Ectodermal cell (in vitro differentiated cells): ENCODE measurements around the gene SEPHS2. TPM values are rescaled to one million over a fixed set of nuclear protein-coding genes. Genes with fewer than 3 reads are reported as not detected.
A peak's percentile ranks its signal among the peaks of the same experiment; 100 is the strongest.

Experiments
- H3K27ac ChIP-seq: 2 replicates; pipeline ENCODE4 v1.7.0; 2013; ENCODE audit warnings: mild to moderate bottlenecking, low read depth, low read length; ENCODE audit not compliant: insufficient read depth, poor library complexity, severe bottlenecking
- H3K27me3 ChIP-seq: 2 replicates; pipeline ENCODE4 v1.7.0; 2013; ENCODE audit warnings: mild to moderate bottlenecking, low read length; ENCODE audit not compliant: insufficient read depth, control insufficient read depth, poor library complexity, severe bottlenecking
- H3K36me3 ChIP-seq: one replicate; pipeline ENCODE4 v1.7.0; 2013; ENCODE audit warnings: low read length; ENCODE audit not compliant: control insufficient read depth, insufficient read depth
- H3K4me1 ChIP-seq: one replicate; pipeline ENCODE4 v1.7.0; 2013; ENCODE audit warnings: low read length; ENCODE audit not compliant: control insufficient read depth, insufficient read depth
- H3K4me3 ChIP-seq: 2 replicates; pipeline ENCODE4 v1.7.0; 2013; ENCODE audit warnings: low read depth, low read length, control low read depth; ENCODE audit not compliant: insufficient read depth
- H3K9me3 ChIP-seq: 2 replicates; pipeline ENCODE4 v1.7.0; 2013; ENCODE audit warnings: mild to moderate bottlenecking, low read length, moderate library complexity; ENCODE audit not compliant: control insufficient read depth
- WGBS, 2 experiments: methylation state at CpG; one replicate each; pipeline ENCODE4 v1.1.7; 2013; ENCODE audit warnings: missing lambda C conversion rate in 2 of 2; 5-methylcytosine and 5-hydroxymethylcytosine counted together
- polyA plus RNA-seq, 4 experiments: library from polyadenylated mRNA; stranded (reverse); fragments of 50-300 nt; gene quantifications; one replicate each; pipeline ENCODE4 v1.2.3, GENCODE V29; 2013

SEPHS2 gene, protein sequence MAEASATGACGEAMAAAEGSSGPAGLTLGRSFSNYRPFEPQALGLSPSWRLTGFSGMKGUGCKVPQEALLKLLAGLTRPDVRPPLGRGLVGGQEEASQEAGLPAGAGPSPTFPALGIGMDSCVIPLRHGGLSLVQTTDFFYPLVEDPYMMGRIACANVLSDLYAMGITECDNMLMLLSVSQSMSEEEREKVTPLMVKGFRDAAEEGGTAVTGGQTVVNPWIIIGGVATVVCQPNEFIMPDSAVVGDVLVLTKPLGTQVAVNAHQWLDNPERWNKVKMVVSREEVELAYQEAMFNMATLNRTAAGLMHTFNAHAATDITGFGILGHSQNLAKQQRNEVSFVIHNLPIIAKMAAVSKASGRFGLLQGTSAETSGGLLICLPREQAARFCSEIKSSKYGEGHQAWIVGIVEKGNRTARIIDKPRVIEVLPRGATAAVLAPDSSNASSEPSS
- 27.6 TPM for polyA plus RNA-seq (2013, experiment 1 of 4)
- 30.9 TPM for polyA plus RNA-seq (2013, experiment 2 of 4)
- polyA plus RNA-seq (2013, experiment 3 of 4), result 25.0 TPM
- 27.8 TPM for polyA plus RNA-seq (2013, experiment 4 of 4)

DNA sequence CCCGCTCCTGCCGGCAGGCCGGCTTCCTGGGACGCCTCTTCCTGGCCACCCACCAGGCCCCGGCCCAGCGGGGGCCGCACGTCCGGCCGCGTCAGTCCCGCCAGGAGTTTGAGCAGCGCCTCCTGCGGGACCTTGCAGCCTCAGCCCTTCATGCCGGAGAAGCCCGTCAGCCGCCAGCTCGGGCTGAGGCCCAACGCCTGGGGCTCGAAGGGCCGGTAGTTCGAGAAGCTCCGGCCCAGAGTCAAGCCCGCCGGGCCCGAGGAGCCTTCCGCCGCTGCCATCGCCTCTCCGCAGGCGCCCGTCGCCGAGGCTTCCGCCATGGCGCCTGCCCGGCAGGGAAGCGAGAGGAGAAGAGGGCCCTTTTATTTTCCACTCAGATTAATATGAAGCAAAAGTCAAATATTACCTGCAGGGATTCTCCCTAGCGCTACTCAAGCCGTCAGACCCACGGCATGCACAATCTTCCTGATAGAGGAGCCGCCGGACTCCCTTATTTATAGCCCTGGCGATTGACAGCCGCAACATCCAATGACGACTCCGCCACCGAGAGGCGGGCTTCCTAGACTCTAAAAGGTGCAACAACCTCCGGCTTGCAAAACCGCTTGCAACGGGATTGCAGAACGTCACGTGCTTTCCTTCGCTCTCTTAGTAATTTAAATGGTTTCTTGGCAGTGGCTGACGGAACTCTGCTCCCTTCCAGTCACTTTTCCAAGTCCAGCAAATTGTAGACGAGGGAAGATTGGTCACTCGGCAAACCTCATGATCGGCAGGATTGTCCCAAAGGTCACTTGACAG, at the start of gene SEPHS2:
TSS of gene SEPHS2 (minus strand) at position 467 of the 795 bp plus-strand sequence. CDS start at position 320, 147 bp downstream.
- Histone ChIP-seq H3K4me3 (peak within 1 kb of the TSS; percentile 73), H3K27me3 (no peaks in the 10 kb centered on the region), H3K36me3 (peaks cover 8% of the 10 kb centered on the region), H3K4me1 (peaks cover 7% of the 10 kb centered on the region), H3K27ac (peak within 1 kb of the TSS; percentile 65), H3K9me3 (no peaks in the 10 kb centered on the region)
- 3% methylated on average over 59 of the region's 59 CpGs for WGBS, 2 experiments

DNA sequence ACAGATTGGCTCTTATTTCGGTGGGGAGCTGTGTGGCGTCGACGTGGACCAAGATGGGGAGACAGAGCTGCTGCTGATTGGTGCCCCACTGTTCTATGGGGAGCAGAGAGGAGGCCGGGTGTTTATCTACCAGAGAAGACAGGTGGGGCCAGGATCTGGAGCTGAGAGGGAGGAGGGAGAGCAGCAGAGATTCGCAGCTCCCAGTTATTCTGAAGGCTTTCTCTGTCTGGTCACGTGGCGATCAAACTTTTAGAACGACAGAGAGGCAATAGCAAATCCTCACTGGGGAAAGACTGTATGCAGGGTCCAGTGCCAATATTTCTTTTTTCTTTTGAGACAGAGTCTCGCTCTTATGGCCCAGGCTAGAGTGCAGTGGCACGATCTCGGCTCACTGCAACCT, 49.0 kb upstream of the SEPHS2 start:
- H3K27me3 ChIP-seq, result no peaks in the 10 kb centered on the region
- no peak overlapping the region for H3K27ac ChIP-seq
- no peak overlapping the region for H3K4me3 ChIP-seq
- no peaks in the 10 kb centered on the region for H3K36me3 ChIP-seq
- 82 to 83% methylated on average over 12 of the region's 12 CpGs for WGBS, 2 experiments
- H3K4me1 ChIP-seq, result no peaks in the 10 kb centered on the region
- H3K9me3 ChIP-seq, result no peaks in the 10 kb centered on the region

DNA sequence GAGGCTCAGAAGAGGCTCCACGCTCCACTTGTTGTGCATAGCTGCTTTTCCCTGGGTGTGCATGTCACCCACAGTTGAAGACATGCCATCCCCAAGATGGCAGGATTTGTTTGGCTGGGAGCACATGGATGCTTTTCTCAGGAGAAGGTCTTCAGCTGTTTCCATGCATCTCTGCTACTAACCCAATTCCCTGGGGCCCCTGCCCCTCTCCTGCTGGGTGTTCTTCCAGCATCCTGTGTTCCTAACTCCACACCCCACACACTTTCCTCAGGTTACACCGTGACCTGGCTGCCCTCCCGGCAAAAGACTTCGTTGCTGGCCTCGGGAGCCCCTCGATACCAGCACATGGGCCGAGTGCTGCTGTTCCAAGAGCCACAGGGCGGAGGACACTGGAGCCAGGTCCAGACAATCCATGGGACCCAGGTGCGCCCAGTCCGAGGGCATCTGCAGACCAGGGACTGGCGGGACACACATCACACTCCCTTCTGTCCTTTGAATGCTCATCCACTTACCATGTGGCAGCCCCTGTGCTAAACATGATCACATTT, 48.3 kb upstream of the SEPHS2 start:
- Histone ChIP-seq H3K4me3 (no peak overlapping the region), H3K4me1 (no peaks in the 10 kb centered on the region), H3K36me3 (no peaks in the 10 kb centered on the region), H3K9me3 (no peaks in the 10 kb centered on the region), H3K27me3 (no peaks in the 10 kb centered on the region), H3K27ac (no peak overlapping the region)
- 86% methylated on average over 11 of the region's 11 CpGs for WGBS, 2 experiments

DNA sequence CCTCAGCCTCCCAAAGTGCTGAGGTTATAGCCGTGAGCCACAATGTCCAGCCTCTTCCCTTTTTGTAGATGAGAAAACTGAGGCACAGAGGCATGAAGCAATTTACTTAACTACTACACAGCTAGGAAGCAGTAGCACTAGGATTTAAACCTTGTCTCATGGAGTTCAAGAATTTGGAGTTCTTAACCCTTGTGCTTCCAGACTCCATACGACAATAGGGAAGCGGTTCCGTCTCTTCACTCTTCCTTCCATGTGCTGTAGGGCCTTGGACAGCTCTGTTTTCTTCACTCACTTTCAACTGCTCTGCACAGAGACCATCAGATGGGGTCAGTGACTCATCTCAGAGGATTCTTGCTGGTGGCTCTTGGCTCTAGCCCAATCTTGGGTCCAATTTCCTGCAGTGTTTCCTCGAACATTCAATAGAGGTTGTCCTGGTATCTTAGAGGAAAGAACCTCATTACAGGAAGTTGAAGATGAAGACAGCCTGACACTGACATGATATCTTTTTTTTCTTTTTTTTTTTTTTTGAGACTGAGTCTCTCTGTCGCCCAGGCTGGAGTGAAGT, 46.2 kb upstream of the SEPHS2 start:
- 83 to 93% methylated on average over 6 of the region's 6 CpGs for whole genome bisulfite sequencing, 2 experiments
- Histone ChIP-seq H3K9me3 (no peaks in the 10 kb centered on the region), H3K36me3 (no peaks in the 10 kb centered on the region), H3K4me1 (no peaks in the 10 kb centered on the region), H3K27ac (no peak overlapping the region), H3K27me3 (no peaks in the 10 kb centered on the region), H3K4me3 (no peak overlapping the region)

DNA sequence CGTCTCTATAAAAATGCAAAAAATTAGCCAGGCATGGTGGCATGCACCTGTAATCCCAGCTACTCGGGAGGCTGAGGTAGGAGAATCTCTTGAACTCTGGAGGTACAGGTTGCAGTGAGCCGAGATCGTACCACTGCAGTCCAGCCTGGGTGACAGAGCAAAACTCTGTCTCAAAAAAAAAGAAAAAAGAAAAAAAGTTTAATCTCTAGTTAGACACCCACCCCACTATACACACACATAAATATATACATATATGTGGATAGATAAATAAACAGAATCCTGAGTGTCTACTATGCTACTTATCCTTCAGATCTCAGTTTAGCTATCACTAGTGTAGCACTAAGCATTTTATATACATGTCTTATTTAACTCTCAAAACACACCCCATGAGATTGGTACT, 45.6 kb upstream of the SEPHS2 start:
- 93 to 97% methylated on average over 4 of the region's 4 CpGs for WGBS, 2 experiments
- Histone ChIP-seq H3K27me3 (no peaks in the 10 kb centered on the region), H3K36me3 (no peaks in the 10 kb centered on the region), H3K9me3 (no peaks in the 10 kb centered on the region), H3K4me3 (no peak overlapping the region), H3K27ac (no peak overlapping the region), H3K4me1 (no peaks in the 10 kb centered on the region)

DNA sequence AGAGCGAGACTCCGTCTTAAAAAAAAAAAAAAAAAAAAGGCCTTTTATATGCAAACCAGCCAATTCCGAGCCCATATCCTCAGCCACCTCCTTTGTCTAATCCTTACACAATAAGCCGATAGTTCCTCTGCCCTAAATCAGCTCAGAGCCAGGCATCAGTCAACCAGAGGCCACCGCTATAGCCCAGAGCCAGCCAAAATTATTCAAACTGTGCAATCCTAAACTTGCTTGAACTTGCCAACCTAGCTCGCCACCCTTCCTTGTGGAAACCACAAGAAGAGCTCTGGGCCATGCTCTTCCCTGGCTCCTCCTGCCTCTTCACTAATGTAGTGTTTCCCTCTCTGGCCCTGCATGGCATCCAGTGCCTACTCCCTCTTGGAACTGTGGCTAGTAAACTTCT, 44.5 kb upstream of the SEPHS2 start:
- Histone ChIP-seq H3K27ac (no peak overlapping the region), H3K27me3 (no peaks in the 10 kb centered on the region), H3K4me1 (no peaks in the 10 kb centered on the region), H3K9me3 (no peaks in the 10 kb centered on the region), H3K4me3 (no peak overlapping the region), H3K36me3 (no peaks in the 10 kb centered on the region)
- whole genome bisulfite sequencing, 2 experiments, result 55 to 62% methylated on average over 6 of the region's 6 CpGs

DNA sequence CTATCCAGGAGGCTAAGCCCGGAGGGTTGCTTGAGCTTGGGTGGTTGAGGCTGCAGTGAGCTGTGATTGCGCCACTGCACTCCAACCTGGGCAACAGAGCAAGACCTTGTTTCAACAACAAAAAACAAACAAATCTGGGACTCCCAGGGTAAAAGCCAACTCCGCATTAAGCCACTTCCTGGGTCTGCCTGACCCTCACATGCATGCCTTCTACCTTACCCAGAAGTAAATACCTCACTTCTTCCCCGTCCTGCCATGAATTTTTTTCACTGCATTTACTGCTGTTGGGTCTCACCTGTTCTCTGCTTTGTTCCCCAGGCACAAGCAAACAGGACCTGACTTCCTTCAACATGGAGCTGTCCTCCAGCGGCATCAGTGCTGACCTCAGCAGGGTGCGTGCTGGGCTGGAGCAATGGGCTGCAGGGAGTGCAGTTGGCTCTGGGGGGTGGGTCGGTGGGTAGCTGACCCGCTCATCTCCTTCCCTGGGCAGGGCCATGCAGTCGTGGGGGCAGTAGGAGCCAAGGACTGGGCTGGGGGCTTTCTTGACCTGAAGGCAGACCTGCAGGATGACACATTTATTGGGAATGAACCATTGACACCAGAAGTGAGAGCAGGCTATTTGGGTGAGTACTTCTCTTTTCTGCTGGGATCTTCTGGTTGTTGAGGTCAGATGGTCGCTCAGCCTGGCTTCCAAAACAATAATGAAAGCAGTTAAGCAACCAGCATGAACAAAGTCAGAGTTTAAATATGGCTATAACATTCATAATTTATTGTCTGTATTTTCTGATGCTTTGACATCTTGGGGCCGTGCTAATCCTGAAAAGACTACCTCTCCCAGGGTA, 43.3 kb upstream of the SEPHS2 start:
- H3K9me3 ChIP-seq, result no peaks in the 10 kb centered on the region
- H3K36me3 ChIP-seq, result no peaks in the 10 kb centered on the region
- H3K4me3 ChIP-seq, result no peak overlapping the region
- H3K4me1 ChIP-seq, result no peaks in the 10 kb centered on the region
- no peak overlapping the region for H3K27ac ChIP-seq
- no peaks in the 10 kb centered on the region for H3K27me3 ChIP-seq
- WGBS, 2 experiments, result 65 to 69% methylated on average over 11 of the region's 11 CpGs

DNA sequence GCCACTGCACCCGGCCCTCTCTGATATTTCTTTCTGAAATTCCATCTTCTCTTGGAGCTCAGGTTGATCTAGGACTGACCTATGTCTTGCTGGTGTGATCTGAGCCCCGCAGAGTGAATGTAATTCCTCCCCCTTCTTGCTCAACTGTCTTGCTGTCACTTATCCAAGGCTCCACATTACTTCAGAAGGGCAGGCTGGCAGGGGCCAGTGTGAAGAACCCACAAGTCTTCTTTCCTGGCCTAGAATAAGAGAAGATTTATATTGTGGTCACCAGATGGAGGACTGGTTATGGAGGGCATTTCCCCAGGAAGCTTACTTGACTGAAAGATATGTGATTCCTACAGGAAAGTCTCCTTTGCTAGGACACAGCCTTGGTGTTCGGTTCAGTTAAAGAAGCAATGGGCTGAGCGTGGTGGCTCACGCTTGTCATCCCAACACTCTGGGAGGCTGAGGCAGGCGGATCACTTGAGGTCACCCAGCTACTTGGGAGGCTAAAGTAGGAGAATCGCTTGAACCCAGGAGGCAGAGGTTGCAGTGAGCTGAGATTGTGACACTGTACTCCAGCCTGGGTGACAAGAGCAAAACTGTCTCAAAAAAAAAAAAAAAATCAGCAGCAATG, 40.3 kb upstream of the SEPHS2 start:
- Histone ChIP-seq H3K36me3 (no peaks in the 10 kb centered on the region), H3K9me3 (no peaks in the 10 kb centered on the region), H3K27ac (no peak overlapping the region), H3K4me1 (no peaks in the 10 kb centered on the region), H3K27me3 (no peaks in the 10 kb centered on the region), H3K4me3 (no peak overlapping the region)
- WGBS, 2 experiments, result 91% methylated on average over 7 of the region's 7 CpGs

DNA sequence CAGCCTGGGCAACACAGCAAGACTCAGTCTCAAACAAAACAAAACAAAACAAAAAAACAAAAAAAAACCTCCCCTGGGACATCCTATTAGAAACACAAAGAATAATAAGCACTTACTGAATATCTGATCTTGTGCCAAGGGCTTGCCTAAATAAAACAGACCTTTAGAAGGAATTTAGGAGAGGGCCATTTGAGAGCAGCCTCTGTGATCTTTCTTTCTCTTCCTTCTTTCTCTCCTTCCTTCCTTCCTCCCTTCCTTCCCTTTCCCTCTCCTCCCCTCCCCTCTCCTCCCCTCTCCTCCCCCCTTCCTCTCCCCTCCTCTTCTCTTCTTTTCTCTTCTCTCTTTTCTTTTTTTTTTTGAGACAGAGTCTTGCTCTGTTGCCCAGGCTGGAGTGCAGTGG, 39.2 kb upstream of the SEPHS2 start:
- Histone ChIP-seq H3K27me3 (no peaks in the 10 kb centered on the region), H3K27ac (no peak overlapping the region), H3K4me1 (no peaks in the 10 kb centered on the region), H3K4me3 (no peak overlapping the region), H3K36me3 (no peaks in the 10 kb centered on the region), H3K9me3 (no peaks in the 10 kb centered on the region)
